Measurements from ENCODE around the gene FGF21. TPM values are rescaled to one million over a fixed set of nuclear protein-coding genes. Genes with fewer than 3 reads are reported as not detected.
A peak's percentile ranks its signal among the peaks of the same experiment; 100 is the strongest.
"Not testable (repeated sequence)": the region's sequence is repeated elsewhere in the genome, so short reads cannot be mapped to it uniquely, and the experiment has no call there.

FGF21 gene
- total RNA-seq, 1 experiment from 2014 or later: 3.0 TPM

- H3K9me3 Mint-ChIP-seq (ENCODE audit: unreplicated experiment); H3K4me1 ChIP-seq; H3K36me3 Mint-ChIP-seq (ENCODE audit: insufficient read depth, unreplicated experiment); H3K36me3 ChIP-seq (ENCODE audit: control insufficient read depth, insufficient read depth, low read length); H3K4me3 ChIP-seq (ENCODE audit: low read depth, low read length); H3K27me3 Mint-ChIP-seq (ENCODE audit: insufficient read depth, unreplicated experiment); H3K27ac Mint-ChIP-seq (ENCODE audit: unreplicated experiment); H3K9me3 ChIP-seq; DNase-seq; H3K27me3 ChIP-seq (replicated peaks; ENCODE audit: control insufficient read depth, insufficient read depth, low read length); H3K4me1 Mint-ChIP-seq (ENCODE audit: low read depth, unreplicated experiment); H3K4me3 Mint-ChIP-seq (ENCODE audit: unreplicated experiment); BruUV-seq (replicated peaks): not testable (repeated sequence)
- POLR2A ChIA-PET: interaction anchor here (0.6 kb wide), 1 partner anchor 105 kb away, joined by 3 read pairs; no protein-coding TSS in a partner anchor
- intact Hi-C loops (cut with micrococcal nuclease; ENCODE audit: unreplicated experiment): loop anchor here (5.0 kb wide), 1 partner anchor 285 kb away; the partner anchor contains the start of gene KCNA7
- CTCF ChIA-PET: interaction anchor here (0.7 to 1.6 kb wide), 4 partner anchors 23 to 310 kb away, joined by 3 to 48 read pairs (median 6); partner anchors contain the start of gene BCAT2
Observed at GRCh38 chr19:48787331-48787730, 32.0 kb downstream of the FGF21 start.

- peaks cover 8% of the 10 kb centered on the region for H3K4me1 ChIP-seq
- CTCF ChIA-PET: interaction anchor here (3.0 kb wide), 1 partner anchor 49 kb away, joined by 44 read pairs; no protein-coding TSS in a partner anchor
- H3K27me3 ChIP-seq (replicated peaks; ENCODE audit: control insufficient read depth, insufficient read depth, low read length): no peaks in the 10 kb centered on the region
- Mint-ChIP-seq H3K36me3 (ENCODE audit: insufficient read depth, unreplicated experiment) (peaks cover 15% of the 10 kb centered on the region), H3K4me3 (ENCODE audit: unreplicated experiment) (no peak overlapping the region), H3K27me3 (ENCODE audit: insufficient read depth, unreplicated experiment) (no peaks in the 10 kb centered on the region), H3K27ac (ENCODE audit: unreplicated experiment) (no peak overlapping the region), H3K4me1 (ENCODE audit: low read depth, unreplicated experiment) (peaks cover 13% of the 10 kb centered on the region), H3K9me3 (ENCODE audit: unreplicated experiment) (no peaks in the 10 kb centered on the region)
- DNase-seq: no peak
- BruUV-seq (replicated peaks): no TSS peak
- intact Hi-C loops (cut with micrococcal nuclease; ENCODE audit: unreplicated experiment): no loop called here
- no peaks in the 10 kb centered on the region for H3K9me3 ChIP-seq
- POLR2A ChIA-PET: no interaction called here
- H3K4me3 ChIP-seq (ENCODE audit: low read depth, low read length): no peak overlapping the region
- no peaks in the 10 kb centered on the region for H3K36me3 ChIP-seq (ENCODE audit: control insufficient read depth, insufficient read depth, low read length)
- TF ChIP-seq CTCF (IDR thresholded peaks at IDR 0.05; ENCODE audit: insufficient read depth in 1 of 2, low read depth in 1 of 2, low read length in 1 of 2, severe bottlenecking in 1 of 2, unreplicated experiment in 1 of 2): no peak
Observed at GRCh38 chr19:48793271-48793670, 37.9 kb downstream of the FGF21 start.

GRCh38 chr19:48794291-48794690 lies 39.0 kb downstream of the FGF21 start:
- BruUV-seq (replicated peaks): no TSS peak
- H3K9me3 ChIP-seq: no peaks in the 10 kb centered on the region
- POLR2A ChIA-PET: interaction anchor here (0.7 kb wide), 1 partner anchor 173 kb away, joined by 3 read pairs; no protein-coding TSS in a partner anchor

More at GRCh38 chr19:48794291-48794690, 39.0 kb downstream of the FGF21 start:
- Histone ChIP-seq H3K36me3 (ENCODE audit: control insufficient read depth, insufficient read depth, low read length) (no peaks in the 10 kb centered on the region), H3K4me3 (ENCODE audit: low read depth, low read length) (no peak overlapping the region), H3K27me3 (replicated peaks; ENCODE audit: control insufficient read depth, insufficient read depth, low read length) (no peaks in the 10 kb centered on the region), H3K4me1 (peaks cover 8% of the 10 kb centered on the region)
- Mint-ChIP-seq H3K4me1 (ENCODE audit: low read depth, unreplicated experiment) (peaks cover 13% of the 10 kb centered on the region), H3K27me3 (ENCODE audit: insufficient read depth, unreplicated experiment) (no peaks in the 10 kb centered on the region), H3K36me3 (ENCODE audit: insufficient read depth, unreplicated experiment) (peaks cover 18% of the 10 kb centered on the region), H3K4me3 (ENCODE audit: unreplicated experiment) (peak overlapping the region; percentile 83), H3K27ac (ENCODE audit: unreplicated experiment) (peak overlapping the region; percentile 79), H3K9me3 (ENCODE audit: unreplicated experiment) (no peaks in the 10 kb centered on the region)
- intact Hi-C loops (cut with micrococcal nuclease; ENCODE audit: unreplicated experiment): loop anchor here (2.0 kb wide), 1 partner anchor 177 kb away; no protein-coding TSS in a partner anchor
- TF ChIP-seq CTCF (IDR thresholded peaks at IDR 0.05; ENCODE audit: insufficient read depth in 1 of 2, low read depth in 1 of 2, low read length in 1 of 2, severe bottlenecking in 1 of 2, unreplicated experiment in 1 of 2): no peak
- CTCF ChIA-PET: interaction anchor here (0.7 to 3.5 kb wide), 6 partner anchors 14 to 55 kb away, joined by 3 to 77 read pairs (median 10); partner anchors contain the start of genes BCAT2 and HSD17B14
- DNase-seq: no peak
